Neural cell (in vitro differentiated cells): ENCODE measurements around the gene BTD.

ENCODE experiments used
- CTCF ChIP-seq: fragments of 450-650 bp; IDR thresholded peaks from 2 replicates; pipeline ENCODE4 v1.5.1; 2014; ENCODE audit warnings: antibody characterized with exemption, mild to moderate bottlenecking, moderate library complexity; ENCODE audit not compliant: poor library complexity, severe bottlenecking
- EP300 ChIP-seq: fragments of 450-650 bp; conservative IDR thresholded peaks from 2 replicates; pipeline ENCODE4 v1.6.1; 2014; ENCODE audit warnings: antibody characterized with exemption, mild to moderate bottlenecking, moderate library complexity; ENCODE audit not compliant: poor library complexity, severe bottlenecking
- EZH2 ChIP-seq: fragments of 200-600, 300-800 bp; shearing (Covaris generic), sonication (generic); IDR thresholded peaks from 2 replicates; pipeline ENCODE4 v1.6.1; 2014; ENCODE audit warnings: antibody characterized with exemption, low read length, borderline replicate concordance, mild to moderate bottlenecking; ENCODE audit not compliant: insufficient read depth, poor library complexity, severe bottlenecking
- MXI1 ChIP-seq: fragments of 450-650 bp; conservative IDR thresholded peaks from 2 replicates; pipeline ENCODE4 v1.6.1; 2014; ENCODE audit warnings: antibody characterized with exemption, mild to moderate bottlenecking; ENCODE audit not compliant: poor library complexity, severe bottlenecking
- POLR2AphosphoS5 ChIP-seq: IDR thresholded peaks from 2 replicates; pipeline ENCODE4 v1.6.1; 2012
- RAD21 ChIP-seq: fragments of 450-650 bp; conservative IDR thresholded peaks from 2 replicates; pipeline ENCODE4 v1.6.1; 2014; ENCODE audit warnings: antibody characterized with exemption, mild to moderate bottlenecking, moderate library complexity
- SMC3 ChIP-seq: fragments of 450-650 bp; conservative IDR thresholded peaks from 2 replicates; pipeline ENCODE4 v1.6.1; 2014; ENCODE audit warnings: antibody characterized with exemption, mild to moderate bottlenecking, moderate library complexity; ENCODE audit not compliant: poor library complexity
- TAF1 ChIP-seq: IDR thresholded peaks from 2 replicates; pipeline ENCODE4 v1.6.1; 2012; ENCODE audit warnings: low read depth
- TF ChIP-seq, protein P1 (sequence below): IDR thresholded peaks from 2 replicates; pipeline ENCODE4 v1.6.1; 2012; ENCODE audit warnings: borderline replicate concordance

GRCh38 chr3:15683253-15683652 is 81.7 kb downstream of the BTD start:
- TF ChIP-seq CTCF (no peak), EZH2 (no peak), POLR2AphosphoS5 (no peak), RAD21 (no peak), SMC3 (no peak), TAF1 (no peak), MXI1 (no peak), EP300 (no peak)
- TF ChIP-seq, protein P1, sequence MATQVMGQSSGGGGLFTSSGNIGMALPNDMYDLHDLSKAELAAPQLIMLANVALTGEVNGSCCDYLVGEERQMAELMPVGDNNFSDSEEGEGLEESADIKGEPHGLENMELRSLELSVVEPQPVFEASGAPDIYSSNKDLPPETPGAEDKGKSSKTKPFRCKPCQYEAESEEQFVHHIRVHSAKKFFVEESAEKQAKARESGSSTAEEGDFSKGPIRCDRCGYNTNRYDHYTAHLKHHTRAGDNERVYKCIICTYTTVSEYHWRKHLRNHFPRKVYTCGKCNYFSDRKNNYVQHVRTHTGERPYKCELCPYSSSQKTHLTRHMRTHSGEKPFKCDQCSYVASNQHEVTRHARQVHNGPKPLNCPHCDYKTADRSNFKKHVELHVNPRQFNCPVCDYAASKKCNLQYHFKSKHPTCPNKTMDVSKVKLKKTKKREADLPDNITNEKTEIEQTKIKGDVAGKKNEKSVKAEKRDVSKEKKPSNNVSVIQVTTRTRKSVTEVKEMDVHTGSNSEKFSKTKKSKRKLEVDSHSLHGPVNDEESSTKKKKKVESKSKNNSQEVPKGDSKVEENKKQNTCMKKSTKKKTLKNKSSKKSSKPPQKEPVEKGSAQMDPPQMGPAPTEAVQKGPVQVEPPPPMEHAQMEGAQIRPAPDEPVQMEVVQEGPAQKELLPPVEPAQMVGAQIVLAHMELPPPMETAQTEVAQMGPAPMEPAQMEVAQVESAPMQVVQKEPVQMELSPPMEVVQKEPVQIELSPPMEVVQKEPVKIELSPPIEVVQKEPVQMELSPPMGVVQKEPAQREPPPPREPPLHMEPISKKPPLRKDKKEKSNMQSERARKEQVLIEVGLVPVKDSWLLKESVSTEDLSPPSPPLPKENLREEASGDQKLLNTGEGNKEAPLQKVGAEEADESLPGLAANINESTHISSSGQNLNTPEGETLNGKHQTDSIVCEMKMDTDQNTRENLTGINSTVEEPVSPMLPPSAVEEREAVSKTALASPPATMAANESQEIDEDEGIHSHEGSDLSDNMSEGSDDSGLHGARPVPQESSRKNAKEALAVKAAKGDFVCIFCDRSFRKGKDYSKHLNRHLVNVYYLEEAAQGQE, result no peak
